ENCODE results near the gene PRDM13.
A peak's percentile ranks its signal among the peaks of the same experiment; 100 is the strongest.
"Not testable (repeated sequence)": the region's sequence is repeated elsewhere in the genome, so short reads cannot be mapped to it uniquely, and the experiment has no call there.

The PRDM13 gene

GRCh38 chr6:99606656-99607415 lies at the start of gene PRDM13:
TSS of gene PRDM13 (plus strand) at chr6:99606833. CDS start at chr6:99607035, 202 bp downstream.
- DNase-seq, result peak in 2 of 3 donors; percentile 17 to 22

GRCh38 chr6:99559057-99559456 lies 47.6 kb upstream of the PRDM13 start:
- DNase-seq, result peak; percentile 14 to 53 (median 50)

- no peak for DNase-seq
These were observed 46.0 kb upstream of the PRDM13 start for GRCh38 chr6:99560668-99561067.

GRCh38 chr6:99563056-99563723 lies 43.4 kb upstream of the PRDM13 start:
- no peak for DNase-seq

GRCh38 chr6:99568103-99568933 lies 38.3 kb upstream of the PRDM13 start, which contains the start of gene CCNC:
TSS of gene CCNC (minus strand) at chr6:99568660. CDS start at chr6:99568527, 133 bp downstream.
- DNase-seq, result peak; percentile 93 to 95 (median 94)

GRCh38 chr6:99573980-99574617 lies 32.5 kb upstream of the PRDM13 start:
- DNase-seq, result no peak

- DNase-seq, result no peak
These were observed 30.9 kb upstream of the PRDM13 start for GRCh38 chr6:99575544-99576227.

GRCh38 chr6:99579781-99580180 lies 26.9 kb upstream of the PRDM13 start:
- no peak for DNase-seq

- DNase-seq, result no peak
These were observed 18.8 kb upstream of the PRDM13 start for GRCh38 chr6:99587792-99588191.

- DNase-seq, result peak; percentile 78 to 87 (median 82)
These were observed 17.9 kb upstream of the PRDM13 start for GRCh38 chr6:99588618-99589289.

GRCh38 chr6:99589290-99589672 lies 17.4 kb upstream of the PRDM13 start:
- DNase-seq, result peak in 1 of 3 donors; percentile 40

GRCh38 chr6:99589907-99590493 lies 16.6 kb upstream of the PRDM13 start:
- DNase-seq, result no peak

GRCh38 chr6:99590728-99591672 lies 15.6 kb upstream of the PRDM13 start:
- peak; percentile 34 to 54 (median 44) for DNase-seq

GRCh38 chr6:99591673-99592364 lies 14.8 kb upstream of the PRDM13 start:
- DNase-seq, result no peak

GRCh38 chr6:99592900-99593299 lies 13.7 kb upstream of the PRDM13 start:
- peak; percentile 57 to 79 (median 79) for DNase-seq

- not testable (repeated sequence) for DNase-seq
These were observed 11.9 kb upstream of the PRDM13 start for GRCh38 chr6:99594696-99595095.

GRCh38 chr6:99602520-99603420 lies 3.9 kb upstream of the PRDM13 start:
- DNase-seq, result peak in 2 of 3 donors; percentile 42 to 47

Measured in suppressor macrophage treated with lipopolysaccharide for 1 hour (primary cell).